ENCODE measurements around the gene STOM.
"Not testable (repeated sequence)": the region's sequence is repeated elsewhere in the genome, so short reads cannot be mapped to it uniquely, and the experiment has no call there.

The STOM gene

DNA sequence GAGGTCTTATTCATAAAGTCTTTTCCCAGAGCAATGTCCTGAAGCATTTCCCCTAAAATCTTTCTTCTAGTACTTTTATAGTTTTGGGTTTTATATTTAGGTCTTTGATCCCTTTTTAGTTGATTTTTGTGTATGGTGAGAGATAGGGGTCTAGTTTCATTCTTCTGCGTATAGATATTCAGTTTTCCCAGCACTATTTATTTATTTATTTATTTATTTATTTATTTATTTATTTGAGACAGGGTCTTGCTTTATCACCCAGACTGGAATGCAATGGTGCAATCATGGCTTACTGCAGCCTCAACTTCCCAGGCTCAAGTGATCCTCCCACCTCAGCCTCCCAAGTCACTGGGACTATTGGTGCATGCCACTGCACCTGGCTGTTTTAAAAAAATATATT is 27.2 kb upstream of the STOM start:
- POLR2A ChIA-PET; H3K9me3 ChIP-seq (ENCODE audit: control insufficient read depth, insufficient read depth, low read depth, low read length); H3K27ac ChIP-seq (ENCODE audit: extremely low read depth, low read depth, low read length); H3K4me1 ChIP-seq (ENCODE audit: control insufficient read depth, insufficient read depth, low read length); H3K36me3 ChIP-seq (ENCODE audit: control insufficient read depth in 2 of 2, insufficient read depth in 1 of 2, low read length in 2 of 2); H3K4me3 ChIP-seq (ENCODE audit: low read depth, low read length): not testable (repeated sequence)
- CTCF ChIA-PET = interaction anchor here (0.6 to 8.2 kb wide), 9 partner anchors 7 to 416 kb away, joined by 3 to 236 read pairs (median 26); no protein-coding TSS in a partner anchor
- 0 out of 2 replicates have a peak, but pooled peaks have one; percentile 40 for TF ChIP-seq ZNF560 (tag by site-specific recombination; IDR thresholded peaks at IDR 0.05; ENCODE audit: borderline replicate concordance)
- peak; percentile 9; the same call in 1 of the 2 replicates for TF ChIP-seq ZNF664 (tag by site-specific recombination; IDR thresholded peaks at IDR 0.05)
- peak; percentile 29; the same call in 1 of the 2 replicates for TF ChIP-seq ZNF555 (tag by site-specific recombination; conservative IDR thresholded peaks at IDR 0.05)
- TF ChIP-seq ZNF426 (tag by site-specific recombination; IDR thresholded peaks at IDR 0.05) = peak; percentile 45
- TF ChIP-seq ZNF394 (tag by site-specific recombination; IDR thresholded peaks at IDR 0.05; ENCODE audit: borderline replicate concordance) = peak; percentile 81; the same call in 1 of the 2 replicates
- peak; percentile 52 for TF ChIP-seq ZNF623 (tag by site-specific recombination; IDR thresholded peaks at IDR 0.05)
- TF ChIP-seq ZNF140 (tag by site-specific recombination; IDR thresholded peaks at IDR 0.05) = peak; percentile 30; the same call in 1 of the 2 replicates
- TF ChIP-seq, protein P1, sequence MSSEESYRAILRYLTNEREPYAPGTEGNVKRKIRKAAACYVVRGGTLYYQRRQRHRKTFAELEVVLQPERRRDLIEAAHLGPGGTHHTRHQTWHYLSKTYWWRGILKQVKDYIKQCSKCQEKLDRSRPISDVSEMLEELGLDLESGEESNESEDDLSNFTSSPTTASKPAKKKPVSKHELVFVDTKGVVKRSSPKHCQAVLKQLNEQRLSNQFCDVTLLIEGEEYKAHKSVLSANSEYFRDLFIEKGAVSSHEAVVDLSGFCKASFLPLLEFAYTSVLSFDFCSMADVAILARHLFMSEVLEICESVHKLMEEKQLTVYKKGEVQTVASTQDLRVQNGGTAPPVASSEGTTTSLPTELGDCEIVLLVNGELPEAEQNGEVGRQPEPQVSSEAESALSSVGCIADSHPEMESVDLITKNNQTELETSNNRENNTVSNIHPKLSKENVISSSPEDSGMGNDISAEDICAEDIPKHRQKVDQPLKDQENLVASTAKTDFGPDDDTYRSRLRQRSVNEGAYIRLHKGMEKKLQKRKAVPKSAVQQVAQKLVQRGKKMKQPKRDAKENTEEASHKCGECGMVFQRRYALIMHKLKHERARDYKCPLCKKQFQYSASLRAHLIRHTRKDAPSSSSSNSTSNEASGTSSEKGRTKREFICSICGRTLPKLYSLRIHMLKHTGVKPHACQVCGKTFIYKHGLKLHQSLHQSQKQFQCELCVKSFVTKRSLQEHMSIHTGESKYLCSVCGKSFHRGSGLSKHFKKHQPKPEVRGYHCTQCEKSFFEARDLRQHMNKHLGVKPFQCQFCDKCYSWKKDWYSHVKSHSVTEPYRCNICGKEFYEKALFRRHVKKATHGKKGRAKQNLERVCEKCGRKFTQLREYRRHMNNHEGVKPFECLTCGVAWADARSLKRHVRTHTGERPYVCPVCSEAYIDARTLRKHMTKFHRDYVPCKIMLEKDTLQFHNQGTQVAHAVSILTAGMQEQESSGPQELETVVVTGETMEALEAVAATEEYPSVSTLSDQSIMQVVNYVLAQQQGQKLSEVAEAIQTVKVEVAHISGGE (tag by site-specific recombination; conservative IDR thresholded peaks at IDR 0.05; ENCODE audit: low read depth) = peak; percentile 47; the same call in 1 of the 2 replicates
- TF ChIP-seq ZBTB8A (tag by site-specific recombination; IDR thresholded peaks at IDR 0.05) = peak; percentile 41; the same call in 1 of the 2 replicates
- TF ChIP-seq, protein P2, sequence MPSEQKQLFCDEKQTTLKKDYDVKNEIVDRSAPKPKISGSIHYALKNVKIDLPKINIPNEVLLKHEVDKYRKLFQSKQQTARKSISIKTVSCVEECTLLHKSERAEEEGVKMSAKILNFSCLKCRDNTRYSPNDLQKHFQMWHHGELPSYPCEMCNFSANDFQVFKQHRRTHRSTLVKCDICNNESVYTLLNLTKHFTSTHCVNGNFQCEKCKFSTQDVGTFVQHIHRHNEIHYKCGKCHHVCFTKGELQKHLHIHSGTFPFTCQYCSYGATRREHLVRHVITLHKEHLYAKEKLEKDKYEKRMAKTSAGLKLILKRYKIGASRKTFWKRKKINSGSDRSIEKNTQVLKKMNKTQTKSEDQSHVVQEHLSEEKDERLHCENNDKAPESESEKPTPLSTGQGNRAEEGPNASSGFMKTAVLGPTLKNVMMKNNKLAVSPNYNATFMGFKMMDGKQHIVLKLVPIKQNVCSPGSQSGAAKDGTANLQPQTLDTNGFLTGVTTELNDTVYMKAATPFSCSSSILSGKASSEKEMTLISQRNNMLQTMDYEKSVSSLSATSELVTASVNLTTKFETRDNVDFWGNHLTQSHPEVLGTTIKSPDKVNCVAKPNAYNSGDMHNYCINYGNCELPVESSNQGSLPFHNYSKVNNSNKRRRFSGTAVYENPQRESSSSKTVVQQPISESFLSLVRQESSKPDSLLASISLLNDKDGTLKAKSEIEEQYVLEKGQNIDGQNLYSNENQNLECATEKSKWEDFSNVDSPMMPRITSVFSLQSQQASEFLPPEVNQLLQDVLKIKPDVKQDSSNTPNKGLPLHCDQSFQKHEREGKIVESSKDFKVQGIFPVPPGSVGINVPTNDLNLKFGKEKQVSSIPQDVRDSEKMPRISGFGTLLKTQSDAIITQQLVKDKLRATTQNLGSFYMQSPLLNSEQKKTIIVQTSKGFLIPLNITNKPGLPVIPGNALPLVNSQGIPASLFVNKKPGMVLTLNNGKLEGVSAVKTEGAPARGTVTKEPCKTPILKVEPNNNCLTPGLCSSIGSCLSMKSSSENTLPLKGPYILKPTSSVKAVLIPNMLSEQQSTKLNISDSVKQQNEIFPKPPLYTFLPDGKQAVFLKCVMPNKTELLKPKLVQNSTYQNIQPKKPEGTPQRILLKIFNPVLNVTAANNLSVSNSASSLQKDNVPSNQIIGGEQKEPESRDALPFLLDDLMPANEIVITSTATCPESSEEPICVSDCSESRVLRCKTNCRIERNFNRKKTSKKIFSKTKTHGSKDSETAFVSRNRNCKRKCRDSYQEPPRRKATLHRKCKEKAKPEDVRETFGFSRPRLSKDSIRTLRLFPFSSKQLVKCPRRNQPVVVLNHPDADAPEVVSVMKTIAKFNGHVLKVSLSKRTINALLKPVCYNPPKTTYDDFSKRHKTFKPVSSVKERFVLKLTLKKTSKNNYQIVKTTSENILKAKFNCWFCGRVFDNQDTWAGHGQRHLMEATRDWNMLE (tag by site-specific recombination; conservative IDR thresholded peaks at IDR 0.05; ENCODE audit: low read depth) = peak; percentile 58; the same call in 1 of the 2 replicates
- peak; percentile 44; the same call in 1 of the 2 replicates for TF ChIP-seq ZNF266 (tag by site-specific recombination; IDR thresholded peaks at IDR 0.05; ENCODE audit: low read depth)
- peak; percentile 28; the same call in 1 of the 2 replicates for TF ChIP-seq ZNF433 (tag by site-specific recombination; IDR thresholded peaks at IDR 0.05; ENCODE audit: low read depth)

GRCh38 chr9:121395558-121395957 is 25.5 kb upstream of the STOM start:
- no peaks in the 10 kb centered on the region for H3K36me3 ChIP-seq (ENCODE audit: control insufficient read depth in 2 of 2, insufficient read depth in 1 of 2, low read length in 2 of 2)
- H3K27ac ChIP-seq (ENCODE audit: extremely low read depth, low read depth, low read length) = no peak overlapping the region
- H3K9me3 ChIP-seq (ENCODE audit: control insufficient read depth, insufficient read depth, low read depth, low read length) = no peaks in the 10 kb centered on the region
- ChIA-PET CTCF (interaction anchor here (0.8 to 4.4 kb wide), 6 partner anchors 76 to 182 kb away, joined by 3 to 47 read pairs (median 5); no protein-coding TSS in a partner anchor), POLR2A (no interaction called here)
- H3K4me1 ChIP-seq (ENCODE audit: control insufficient read depth, insufficient read depth, low read length) = no peaks in the 10 kb centered on the region
- TF ChIP-seq ZNF324 (tag by site-specific recombination; IDR thresholded peaks at IDR 0.05) = no peak
- no peak for TF ChIP-seq ZNF350 (tag by site-specific recombination; IDR thresholded peaks at IDR 0.05)
- TF ChIP-seq ZNF544 (tag by site-specific recombination; IDR thresholded peaks at IDR 0.05) = no peak
- no peak for TF ChIP-seq KLF16 (tag by site-specific recombination; IDR thresholded peaks at IDR 0.05)
- no peak for TF ChIP-seq MZF1 (tag by site-specific recombination; IDR thresholded peaks at IDR 0.05; ENCODE audit: borderline replicate concordance)
- TF ChIP-seq, protein P3, sequence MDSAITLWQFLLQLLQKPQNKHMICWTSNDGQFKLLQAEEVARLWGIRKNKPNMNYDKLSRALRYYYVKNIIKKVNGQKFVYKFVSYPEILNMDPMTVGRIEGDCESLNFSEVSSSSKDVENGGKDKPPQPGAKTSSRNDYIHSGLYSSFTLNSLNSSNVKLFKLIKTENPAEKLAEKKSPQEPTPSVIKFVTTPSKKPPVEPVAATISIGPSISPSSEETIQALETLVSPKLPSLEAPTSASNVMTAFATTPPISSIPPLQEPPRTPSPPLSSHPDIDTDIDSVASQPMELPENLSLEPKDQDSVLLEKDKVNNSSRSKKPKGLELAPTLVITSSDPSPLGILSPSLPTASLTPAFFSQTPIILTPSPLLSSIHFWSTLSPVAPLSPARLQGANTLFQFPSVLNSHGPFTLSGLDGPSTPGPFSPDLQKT (IDR thresholded peaks at IDR 0.05; ENCODE audit: borderline replicate concordance, low read depth, low read length) = no peak
- TF ChIP-seq PRDM4 (tag by site-specific recombination; IDR thresholded peaks at IDR 0.05) = no peak
- no peak overlapping the region for H3K4me3 ChIP-seq (ENCODE audit: low read depth, low read length)
